HEK293 (cell line): Measurements from ENCODE around the gene SLC6A3.

Experiments used
- CTCF ChIA-PET: fragments of 350-600 bp; formaldehyde crosslinking; extraction: SDS; loops from one replicate; lab custom pipeline; 2021; ENCODE audit warnings: antibody characterized with exemption; lab: Yijun Ruan, JAX
- POLR2A ChIA-PET: fragments of 300-600 bp; formaldehyde crosslinking; extraction: SDS; loops from one replicate; lab custom pipeline; 2020; ENCODE audit warnings: antibody characterized with exemption, inconsistent platforms; lab: Yijun Ruan, JAX
- H3K27ac ChIP-seq: fragments of 200-500 bp; sonication (Bioruptor generic); 2 replicates; pipeline ENCODE4 v1.5.1; 2014; ENCODE audit warnings: low read depth, low read length, control low read depth, inconsistent platforms; ENCODE audit errors: extremely low read depth
- H3K36me3 ChIP-seq, 2 experiments: fragments of 200-500 bp in 1 of 2; sonication (Bioruptor generic) in 1 of 2; 1 replicate in 1 of 2; 2 replicates in 1 of 2; pipeline ENCODE4 v1.5.1; 2014 to 2017; ENCODE audit warnings: inconsistent platforms in 2 of 2, low read length in 2 of 2; ENCODE audit not compliant: control insufficient read depth in 2 of 2, insufficient read depth in 1 of 2
- H3K4me1 ChIP-seq: fragments of 200-500 bp; sonication (Bioruptor generic); 2 replicates; pipeline ENCODE4 v1.5.1; 2014; ENCODE audit warnings: mild to moderate bottlenecking, low read length, inconsistent platforms; ENCODE audit not compliant: control insufficient read depth, insufficient read depth
- H3K4me3 ChIP-seq: 2 replicates; pipeline ENCODE4 v1.5.1; 2011; ENCODE audit warnings: low read depth, mild to moderate bottlenecking, control low read depth, low read length, moderate library complexity
- H3K9me3 ChIP-seq: fragments of 200-500 bp; sonication (Bioruptor generic); 2 replicates; pipeline ENCODE4 v1.5.1; 2014; ENCODE audit warnings: low read depth, low read length, inconsistent platforms; ENCODE audit not compliant: control insufficient read depth, insufficient read depth
- CTCF ChIP-seq: fragments of 450-650 bp; formaldehyde crosslinking; IDR thresholded peaks from 2 replicates; pipeline ENCODE4 v1.5.1; 2016; ENCODE audit warnings: missing biosample characterization, missing genetic modification characterization
- HIC1 ChIP-seq: fragments of 450-650 bp; formaldehyde crosslinking; IDR thresholded peaks from 2 replicates; pipeline ENCODE4 v1.5.1; 2016; ENCODE audit warnings: missing biosample characterization, missing genetic modification characterization
- OVOL3 ChIP-seq: fragments of 450-650 bp; formaldehyde crosslinking; IDR thresholded peaks from 2 replicates; pipeline ENCODE4 v1.5.1; 2016; ENCODE audit warnings: missing biosample characterization, missing genetic modification characterization
- TCF7L2 ChIP-seq: IDR thresholded peaks from 2 replicates; pipeline ENCODE4 v1.6.1; 2011; ENCODE audit warnings: low read depth, mild to moderate bottlenecking, inconsistent platforms, low read length, moderate library complexity, borderline replicate concordance
- ZNF132 ChIP-seq: fragments of 450-650 bp; formaldehyde crosslinking; IDR thresholded peaks from 2 replicates; pipeline ENCODE4 v1.5.1; 2017; ENCODE audit warnings: missing biosample characterization, missing genetic modification characterization, borderline replicate concordance
- ZNF311 ChIP-seq: fragments of 450-650 bp; formaldehyde crosslinking; IDR thresholded peaks from 2 replicates; pipeline ENCODE4 v1.5.1; 2017; ENCODE audit warnings: missing biosample characterization, missing genetic modification characterization, borderline replicate concordance
- ZNF423 ChIP-seq: fragments of 450-650 bp; formaldehyde crosslinking; IDR thresholded peaks from 2 replicates; pipeline ENCODE4 v1.5.1; 2016; ENCODE audit warnings: missing biosample characterization, missing genetic modification characterization
- ZNF544 ChIP-seq: fragments of 450-650 bp; formaldehyde crosslinking; IDR thresholded peaks from 2 replicates; pipeline ENCODE4 v1.5.0; 2017; ENCODE audit warnings: missing biosample characterization, missing genetic modification characterization
- ZNF548 ChIP-seq: fragments of 450-650 bp; formaldehyde crosslinking; IDR thresholded peaks from 2 replicates; pipeline ENCODE4 v1.5.1; 2016; ENCODE audit warnings: missing biosample characterization, missing genetic modification characterization
- ZNF561 ChIP-seq: fragments of 450-650 bp; IDR thresholded peaks from 2 replicates; pipeline ENCODE4 v1.5.1; 2018; ENCODE audit warnings: missing biosample characterization, missing genetic modification characterization, borderline replicate concordance
- ZNF623 ChIP-seq: fragments of 450-650 bp; formaldehyde crosslinking; IDR thresholded peaks from 2 replicates; pipeline ENCODE4 v1.5.1; 2016; ENCODE audit warnings: missing biosample characterization, missing genetic modification characterization
- ZNF629 ChIP-seq: fragments of 450-650 bp; formaldehyde crosslinking; IDR thresholded peaks from 2 replicates; pipeline ENCODE4 v1.5.1; 2017; ENCODE audit warnings: missing biosample characterization, missing genetic modification characterization
- ZNF768 ChIP-seq: fragments of 450-650 bp; formaldehyde crosslinking; IDR thresholded peaks from 2 replicates; pipeline ENCODE4 v1.5.1; 2018; ENCODE audit warnings: missing biosample characterization, mild to moderate bottlenecking, missing genetic modification characterization
- TF ChIP-seq, protein P1 (sequence below): fragments of 450-650 bp; formaldehyde crosslinking; IDR thresholded peaks from 2 replicates; pipeline ENCODE4 v1.5.1; 2017; ENCODE audit warnings: missing biosample characterization, missing genetic modification characterization
- TF ChIP-seq, protein P2 (sequence below): fragments of 450-650 bp; formaldehyde crosslinking; IDR thresholded peaks from 2 replicates; pipeline ENCODE4 v1.5.1; 2016; ENCODE audit warnings: missing biosample characterization, missing genetic modification characterization
- TF ChIP-seq, protein P3 (sequence below): fragments of 450-650 bp; formaldehyde crosslinking; IDR thresholded peaks from 2 replicates; pipeline ENCODE4 v1.5.1; 2016; ENCODE audit warnings: missing biosample characterization, missing genetic modification characterization
- TF ChIP-seq, protein P4 (sequence below): fragments of 450-650 bp; formaldehyde crosslinking; IDR thresholded peaks from 2 replicates; pipeline ENCODE4 v1.5.1; 2017; ENCODE audit warnings: missing biosample characterization, missing genetic modification characterization

Gene SLC6A3

GRCh38 chr5:1466631-1467265 lies 21.5 kb upstream of the SLC6A3 start (continued):
- no peak for TF ChIP-seq ZNF544
- TF ChIP-seq, protein P1, sequence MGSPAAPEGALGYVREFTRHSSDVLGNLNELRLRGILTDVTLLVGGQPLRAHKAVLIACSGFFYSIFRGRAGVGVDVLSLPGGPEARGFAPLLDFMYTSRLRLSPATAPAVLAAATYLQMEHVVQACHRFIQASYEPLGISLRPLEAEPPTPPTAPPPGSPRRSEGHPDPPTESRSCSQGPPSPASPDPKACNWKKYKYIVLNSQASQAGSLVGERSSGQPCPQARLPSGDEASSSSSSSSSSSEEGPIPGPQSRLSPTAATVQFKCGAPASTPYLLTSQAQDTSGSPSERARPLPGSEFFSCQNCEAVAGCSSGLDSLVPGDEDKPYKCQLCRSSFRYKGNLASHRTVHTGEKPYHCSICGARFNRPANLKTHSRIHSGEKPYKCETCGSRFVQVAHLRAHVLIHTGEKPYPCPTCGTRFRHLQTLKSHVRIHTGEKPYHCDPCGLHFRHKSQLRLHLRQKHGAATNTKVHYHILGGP (tag by site-specific recombination), result no peak

DNA sequence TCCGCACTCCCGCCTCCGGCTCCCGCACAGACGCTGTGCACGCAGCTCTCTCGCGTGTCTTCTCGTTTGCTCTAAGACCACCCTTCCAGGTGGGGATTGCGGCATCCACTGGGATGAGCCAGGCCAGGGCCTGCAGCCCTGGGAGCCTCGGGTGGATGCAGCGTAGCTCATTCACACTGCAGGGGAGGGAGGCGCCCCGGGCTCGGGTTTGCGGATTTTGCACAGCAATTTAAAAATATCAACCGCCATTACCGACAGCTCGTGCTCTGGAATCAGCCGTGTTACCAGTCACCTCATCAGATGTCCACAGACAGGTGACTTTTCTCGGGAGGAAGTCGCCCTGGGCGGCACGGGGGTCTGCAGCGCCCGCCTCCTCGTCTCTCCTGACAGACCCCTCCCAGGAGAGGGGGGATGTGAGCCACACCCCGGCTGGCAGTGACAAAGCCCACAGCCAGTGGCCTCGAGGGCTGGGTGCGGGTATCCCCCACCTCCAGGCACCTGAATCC lies 20.8 kb upstream of the SLC6A3 start:
- POLR2A ChIA-PET, result no interaction called here
- TF ChIP-seq ZNF311 (tag by site-specific recombination), result no peak
- CTCF ChIA-PET, result no interaction called here
- H3K27ac ChIP-seq, result no peak overlapping the region
- H3K9me3 ChIP-seq, result no peaks in the 10 kb centered on the region
- H3K4me3 ChIP-seq, result no peak overlapping the region
- H3K36me3 ChIP-seq, result peaks cover 10 to 91% of the 10 kb centered on the region in 2 experiments
- no peaks in the 10 kb centered on the region for H3K4me1 ChIP-seq

DNA sequence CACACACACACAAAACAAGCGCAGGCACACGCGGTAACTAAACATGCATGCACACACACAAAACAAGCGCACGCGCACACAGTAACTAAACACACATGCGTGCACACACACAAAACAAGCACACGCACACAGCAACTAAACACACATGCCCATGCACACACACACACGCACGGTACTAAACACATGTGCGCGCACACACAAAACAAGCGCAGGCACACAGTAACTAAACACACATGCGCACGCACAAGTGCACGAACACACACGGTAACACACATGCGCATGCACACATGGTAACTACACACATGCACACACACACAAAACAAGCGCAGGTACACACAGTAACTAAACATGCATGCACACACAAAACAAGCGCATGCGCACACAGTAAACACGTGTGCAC lies 19.9 kb upstream of the SLC6A3 start:
- Histone ChIP-seq H3K4me3 (no peak overlapping the region), H3K4me1 (no peaks in the 10 kb centered on the region), H3K36me3 (peaks cover 10 to 91% of the 10 kb centered on the region in 2 experiments), H3K27ac (no peak overlapping the region), H3K9me3 (no peaks in the 10 kb centered on the region)
- CTCF ChIA-PET, result no interaction called here
- TF ChIP-seq ZNF548 (no peak), HIC1 (no peak), ZNF768 (tag by site-specific recombination) (no peak), ZNF132 (tag by site-specific recombination) (no peak), ZNF561 (no peak), ZNF629 (tag by site-specific recombination) (no peak), TCF7L2 (no peak), ZNF423 (tag by site-specific recombination) (no peak)
- TF ChIP-seq, protein P2, sequence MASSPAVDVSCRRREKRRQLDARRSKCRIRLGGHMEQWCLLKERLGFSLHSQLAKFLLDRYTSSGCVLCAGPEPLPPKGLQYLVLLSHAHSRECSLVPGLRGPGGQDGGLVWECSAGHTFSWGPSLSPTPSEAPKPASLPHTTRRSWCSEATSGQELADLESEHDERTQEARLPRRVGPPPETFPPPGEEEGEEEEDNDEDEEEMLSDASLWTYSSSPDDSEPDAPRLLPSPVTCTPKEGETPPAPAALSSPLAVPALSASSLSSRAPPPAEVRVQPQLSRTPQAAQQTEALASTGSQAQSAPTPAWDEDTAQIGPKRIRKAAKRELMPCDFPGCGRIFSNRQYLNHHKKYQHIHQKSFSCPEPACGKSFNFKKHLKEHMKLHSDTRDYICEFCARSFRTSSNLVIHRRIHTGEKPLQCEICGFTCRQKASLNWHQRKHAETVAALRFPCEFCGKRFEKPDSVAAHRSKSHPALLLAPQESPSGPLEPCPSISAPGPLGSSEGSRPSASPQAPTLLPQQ (tag by site-specific recombination), result no peak
- POLR2A ChIA-PET, result no interaction called here

GRCh38 chr5:1464511-1464910 lies 19.3 kb upstream of the SLC6A3 start:
- TF ChIP-seq, protein P3, sequence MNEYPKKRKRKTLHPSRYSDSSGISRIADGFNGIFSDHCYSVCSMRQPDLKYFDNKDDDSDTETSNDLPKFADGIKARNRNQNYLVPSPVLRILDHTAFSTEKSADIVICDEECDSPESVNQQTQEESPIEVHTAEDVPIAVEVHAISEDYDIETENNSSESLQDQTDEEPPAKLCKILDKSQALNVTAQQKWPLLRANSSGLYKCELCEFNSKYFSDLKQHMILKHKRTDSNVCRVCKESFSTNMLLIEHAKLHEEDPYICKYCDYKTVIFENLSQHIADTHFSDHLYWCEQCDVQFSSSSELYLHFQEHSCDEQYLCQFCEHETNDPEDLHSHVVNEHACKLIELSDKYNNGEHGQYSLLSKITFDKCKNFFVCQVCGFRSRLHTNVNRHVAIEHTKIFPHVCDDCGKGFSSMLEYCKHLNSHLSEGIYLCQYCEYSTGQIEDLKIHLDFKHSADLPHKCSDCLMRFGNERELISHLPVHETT (tag by site-specific recombination), result no peak
- TF ChIP-seq OVOL3 (tag by site-specific recombination), result no peak
- TF ChIP-seq, protein P4, sequence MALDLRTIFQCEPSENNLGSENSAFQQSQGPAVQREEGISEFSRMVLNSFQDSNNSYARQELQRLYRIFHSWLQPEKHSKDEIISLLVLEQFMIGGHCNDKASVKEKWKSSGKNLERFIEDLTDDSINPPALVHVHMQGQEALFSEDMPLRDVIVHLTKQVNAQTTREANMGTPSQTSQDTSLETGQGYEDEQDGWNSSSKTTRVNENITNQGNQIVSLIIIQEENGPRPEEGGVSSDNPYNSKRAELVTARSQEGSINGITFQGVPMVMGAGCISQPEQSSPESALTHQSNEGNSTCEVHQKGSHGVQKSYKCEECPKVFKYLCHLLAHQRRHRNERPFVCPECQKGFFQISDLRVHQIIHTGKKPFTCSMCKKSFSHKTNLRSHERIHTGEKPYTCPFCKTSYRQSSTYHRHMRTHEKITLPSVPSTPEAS, result peak; percentile 99
- TF ChIP-seq ZNF623, result no peak
- TF ChIP-seq CTCF, result no peak
- H3K4me1 ChIP-seq, result no peaks in the 10 kb centered on the region
- ChIA-PET CTCF (interaction anchor here (0.6 kb wide), 1 partner anchor 296 kb away, joined by 3 read pairs; no protein-coding TSS in a partner anchor), POLR2A (no interaction called here)
- no peaks in the 10 kb centered on the region for H3K9me3 ChIP-seq
- no peak overlapping the region for H3K4me3 ChIP-seq
- peaks cover 10 to 93% of the 10 kb centered on the region in 2 experiments for H3K36me3 ChIP-seq
- H3K27ac ChIP-seq, result no peak overlapping the region
